Skeletal muscle tissue (tissue), 4 donors: ENCODE results near the gene PIGR. TPM values are rescaled to one million over a fixed set of nuclear protein-coding genes. Genes with fewer than 3 reads are reported as not detected.

Experiments
- H3K27ac ChIP-seq: one replicate; pipeline ENCODE4 v1.7.0; 2013; ENCODE audit warnings: mild to moderate bottlenecking, low read depth, low read length, inconsistent platforms
- H3K27me3 ChIP-seq, 3 donors: one replicate each; pipeline ENCODE4 v1.7.0; 2013; ENCODE audit warnings: low read length in 3 of 3; ENCODE audit not compliant: control insufficient read depth in 3 of 3, insufficient read depth in 3 of 3
- H3K36me3 ChIP-seq, 3 donors: one replicate each; pipeline ENCODE4 v1.7.0; 2013; ENCODE audit warnings: low read length in 3 of 3; ENCODE audit not compliant: control insufficient read depth in 3 of 3, insufficient read depth in 3 of 3
- H3K4me1 ChIP-seq, 3 donors: one replicate each; pipeline ENCODE4 v1.7.0; 2013; ENCODE audit warnings: low read length in 3 of 3, mild to moderate bottlenecking in 3 of 3; ENCODE audit not compliant: control insufficient read depth in 3 of 3, insufficient read depth in 3 of 3
- H3K4me3 ChIP-seq, 3 donors: one replicate each; pipeline ENCODE4 v1.7.0; 2013; ENCODE audit warnings: low read length in 3 of 3
- H3K9ac ChIP-seq, 3 donors: one replicate each; pipeline ENCODE4 v1.7.0; 2013; ENCODE audit warnings: low read length in 3 of 3, mild to moderate bottlenecking in 3 of 3, moderate library complexity in 2 of 3, low read depth in 1 of 3
- H3K9me3 ChIP-seq, 3 donors: one replicate each; pipeline ENCODE4 v1.7.0; 2013; ENCODE audit warnings: low read length in 3 of 3; ENCODE audit not compliant: control insufficient read depth in 3 of 3
- total RNA-seq: library from RNA; depleted of rRNA; stranded (reverse); fragments of >200 nt; gene quantifications from one replicate; pipeline ENCODE4 v1.2.3, GENCODE V29; 2014
- donor health status: Osteomylitis.

PIGR gene
- total RNA-seq, 1 donor from 2014 or later, result under 0.01 TPM

- Histone ChIP-seq H3K4me3 (no peak overlapping the region), H3K9ac (no peak overlapping the region), H3K9me3 (no peaks in the 10 kb centered on the region), H3K27me3 (peaks cover 0 to 8% (median under 1%) of the 10 kb centered on the region in 3 donors), H3K27ac (no peak overlapping the region), H3K36me3 (no peaks in the 10 kb centered on the region), H3K4me1 (no peaks in the 10 kb centered on the region)
Measured at GRCh38 chr1:206952171-206952570, 5.9 kb upstream of the PIGR start.

- no peak overlapping the region for H3K4me3 ChIP-seq
- no peaks in the 10 kb centered on the region for H3K9me3 ChIP-seq
- no peak overlapping the region for H3K27ac ChIP-seq
- no peaks in the 10 kb centered on the region for H3K4me1 ChIP-seq
- no peak overlapping the region for H3K9ac ChIP-seq
- H3K27me3 ChIP-seq, result peaks cover 0 to 12% (median 6%) of the 10 kb centered on the region in 3 donors
- no peaks in the 10 kb centered on the region for H3K36me3 ChIP-seq
Measured at GRCh38 chr1:206951318-206952100, 5.2 kb upstream of the PIGR start.

- no peak overlapping the region for H3K4me3 ChIP-seq
- no peaks in the 10 kb centered on the region for H3K36me3 ChIP-seq
- H3K9ac ChIP-seq, result no peak overlapping the region
- no peaks in the 10 kb centered on the region for H3K4me1 ChIP-seq
- H3K27ac ChIP-seq, result no peak overlapping the region
- H3K27me3 ChIP-seq, result peaks cover 8 to 26% (median 21%) of the 10 kb centered on the region in 3 donors
- no peaks in the 10 kb centered on the region for H3K9me3 ChIP-seq
Measured at GRCh38 chr1:206949641-206950040, 3.4 kb upstream of the PIGR start.

GRCh38 chr1:206949208-206949607, 2.9 kb upstream of the PIGR start:
- peaks cover 8 to 26% (median 25%) of the 10 kb centered on the region in 3 donors for H3K27me3 ChIP-seq

GRCh38 chr1:206947255-206947654, 989 bp upstream of the PIGR start:
- no peaks in the 10 kb centered on the region for H3K36me3 ChIP-seq
- peaks cover 11 to 35% (median 28%) of the 10 kb centered on the region in 3 donors for H3K27me3 ChIP-seq
- H3K4me1 ChIP-seq, result no peaks in the 10 kb centered on the region
- H3K27ac ChIP-seq, result no peak overlapping the region
- H3K9ac ChIP-seq, result no peak overlapping the region
- H3K9me3 ChIP-seq, result no peaks in the 10 kb centered on the region
- no peak overlapping the region for H3K4me3 ChIP-seq

More at GRCh38 chr1:206949208-206949607, 2.9 kb upstream of the PIGR start:
- H3K36me3 ChIP-seq, result no peaks in the 10 kb centered on the region
- H3K27ac ChIP-seq, result no peak overlapping the region
- no peak overlapping the region for H3K4me3 ChIP-seq
- no peaks in the 10 kb centered on the region for H3K9me3 ChIP-seq
- H3K9ac ChIP-seq, result no peak overlapping the region
- no peaks in the 10 kb centered on the region for H3K4me1 ChIP-seq

- Histone ChIP-seq H3K9me3 (no peaks in the 10 kb centered on the region), H3K9ac (no peak overlapping the region), H3K36me3 (no peaks in the 10 kb centered on the region), H3K27ac (no peak overlapping the region), H3K4me1 (no peaks in the 10 kb centered on the region), H3K27me3 (peaks cover 11 to 35% (median 28%) of the 10 kb centered on the region in 3 donors), H3K4me3 (no peak overlapping the region)
Measured at GRCh38 chr1:206945779-206946178, 487 bp downstream of the PIGR start.

GRCh38 chr1:206944703-206945102, 1.6 kb downstream of the PIGR start:
- H3K27me3 ChIP-seq, result peaks cover 11 to 35% (median 28%) of the 10 kb centered on the region in 3 donors
- no peak overlapping the region for H3K9ac ChIP-seq
- H3K36me3 ChIP-seq, result no peaks in the 10 kb centered on the region

GRCh38 chr1:206941766-206942418, 4.4 kb downstream of the PIGR start:
- no peak overlapping the region for H3K27ac ChIP-seq
- H3K4me3 ChIP-seq, result no peak overlapping the region
- no peaks in the 10 kb centered on the region for H3K4me1 ChIP-seq
- no peaks in the 10 kb centered on the region for H3K9me3 ChIP-seq
- H3K27me3 ChIP-seq, result peaks cover 11 to 27% (median 25%) of the 10 kb centered on the region in 3 donors
- no peaks in the 10 kb centered on the region for H3K36me3 ChIP-seq
- no peak overlapping the region for H3K9ac ChIP-seq

More at GRCh38 chr1:206944703-206945102, 1.6 kb downstream of the PIGR start:
- H3K4me1 ChIP-seq, result no peaks in the 10 kb centered on the region
- no peak overlapping the region for H3K27ac ChIP-seq
- no peak overlapping the region for H3K4me3 ChIP-seq
- no peaks in the 10 kb centered on the region for H3K9me3 ChIP-seq

GRCh38 chr1:206940588-206940936, 5.7 kb downstream of the PIGR start:
- H3K27me3 ChIP-seq, result peaks cover 7 to 17% (median 15%) of the 10 kb centered on the region in 3 donors
- no peaks in the 10 kb centered on the region for H3K9me3 ChIP-seq
- no peak overlapping the region for H3K27ac ChIP-seq
- H3K4me1 ChIP-seq, result no peaks in the 10 kb centered on the region
- H3K4me3 ChIP-seq, result no peak overlapping the region
- no peak overlapping the region for H3K9ac ChIP-seq
- no peaks in the 10 kb centered on the region for H3K36me3 ChIP-seq
